PC-9 (cell line): ENCODE data around the gene ATRN. TPM values are rescaled to one million over a fixed set of nuclear protein-coding genes. Genes with fewer than 3 reads are reported as not detected.
A peak's percentile ranks its signal among the peaks of the same experiment; 100 is the strongest.

Source experiments
- BruUV-seq: library from RNA; stranded (reverse); fragments of 400-500 nt; replicated peaks from 2 replicates; lab custom pipeline; 2021; lab: Mats Ljungman, UMichigan
- CTCF ChIA-PET: fragments of 300-600 bp; sonication (Branson Sonifier 250); formaldehyde crosslinking; loops from one replicate; lab custom pipeline; 2022; ENCODE audit warnings: antibody characterized with exemption; lab: Charles Lee
- POLR2A ChIA-PET: fragments of 300-600 bp; sonication (Branson Sonifier 250); formaldehyde crosslinking; loops from one replicate; lab custom pipeline; 2022; ENCODE audit warnings: antibody characterized with exemption; ENCODE audit not compliant: unreplicated experiment; lab: Charles Lee
- DNase-seq, 2 experiments: peaks; one replicate each; pipeline versions ENCODE4 v3.0.0 to v3.0.0-alpha.2; 2015 to 2022; ENCODE audit warnings: mixed read lengths in 1 of 2
- H2AFZ ChIP-seq: fragments of 200-600 bp; sonication (generic); 2 replicates; pipeline ENCODE4 v1.8.1; 2017; ENCODE audit warnings: antibody characterized with exemption
- H3F3A ChIP-seq: fragments of 200-600 bp; sonication (generic); 2 replicates; pipeline ENCODE4 v1.8.1; 2017; ENCODE audit warnings: antibody characterized with exemption, mild to moderate bottlenecking, low read depth; ENCODE audit not compliant: insufficient read depth
- H3K27ac ChIP-seq: fragments of 200-600 bp; sonication (generic); 2 replicates; pipeline ENCODE4 v1.6.1; 2016; ENCODE audit warnings: mixed run types
- H3K27me3 ChIP-seq: fragments of 200-600 bp; sonication (generic); 2 replicates; pipeline ENCODE4 v1.6.1; 2016; ENCODE audit warnings: low read depth, mixed run types; ENCODE audit not compliant: insufficient read depth
- H3K36me3 ChIP-seq: fragments of 200-600 bp; sonication (generic); 2 replicates; pipeline ENCODE4 v1.6.1; 2016; ENCODE audit warnings: low read depth, mixed run types
- H3K4me1 ChIP-seq: fragments of 200-600 bp; sonication (generic); replicated peaks from 2 replicates; pipeline ENCODE4 v1.6.1; 2016; ENCODE audit warnings: mixed run types; ENCODE audit not compliant: insufficient read depth
- H3K4me2 ChIP-seq: fragments of 200-600 bp; sonication (generic); 2 replicates; pipeline ENCODE4 v1.6.1; 2017; ENCODE audit warnings: mixed run types
- H3K4me3 ChIP-seq: fragments of 200-600 bp; sonication (generic); 2 replicates; pipeline ENCODE4 v1.6.1; 2016; ENCODE audit warnings: mixed run types
- H3K79me2 ChIP-seq: fragments of 200-600 bp; sonication (generic); 2 replicates; pipeline ENCODE4 v1.6.1; 2017; ENCODE audit warnings: low read depth, mixed run types
- H3K9me2 ChIP-seq: fragments of 200-600 bp; sonication (generic); 2 replicates; pipeline ENCODE4 v1.8.1; 2017; ENCODE audit warnings: mild to moderate bottlenecking; ENCODE audit not compliant: insufficient read depth
- H3K9me3 ChIP-seq: fragments of 200-600 bp; sonication (generic); 2 replicates; pipeline ENCODE4 v1.8.1; 2016; ENCODE audit warnings: low read depth; ENCODE audit not compliant: insufficient read depth
- H4K20me1 ChIP-seq: fragments of 200-600 bp; sonication (generic); 2 replicates; pipeline ENCODE4 v1.8.1; 2017; ENCODE audit not compliant: insufficient read depth
- CTCF ChIP-seq: fragments of 200-600 bp; sonication (generic); conservative IDR thresholded peaks from 2 replicates; pipeline ENCODE4 v1.6.1; 2017; ENCODE audit warnings: mixed run types, antibody characterized with exemption, mild to moderate bottlenecking, moderate library complexity
- EZH2 ChIP-seq: fragments of 200-600 bp; sonication (generic); IDR thresholded peaks from 2 replicates; pipeline ENCODE4 v1.8.0; 2017; ENCODE audit warnings: antibody characterized with exemption, low read depth
- intact Hi-C: fragments of 100-400 bp; cut with micrococcal nuclease; formaldehyde crosslinking; loops from one replicate; pipeline ENCODE4 v1.10.0; 2022; ENCODE audit not compliant: unreplicated experiment
- total RNA-seq: library from RNA; stranded (reverse); gene quantifications from 2 replicates; pipeline ENCODE4 v1.2.3, GENCODE V29; 2021

Gene ATRN
- total RNA-seq, 1 experiment from 2014 or later, result 34.9 TPM

GRCh38 chr20:3563133-3563532 is 92.3 kb downstream of the ATRN start:
- no peak overlapping the region for H3K4me3 ChIP-seq
- no peak for TF ChIP-seq EZH2
- no peak for TF ChIP-seq CTCF
- no peak overlapping the region for H3K4me2 ChIP-seq
- ChIA-PET CTCF (interaction anchor here (0.6 to 2.7 kb wide), 8 partner anchors 49 to 1326 kb away, joined by 3 to 14 read pairs (median 3); partner anchors contain the start of genes ADISSP, SIGLEC1 and SPEF1), POLR2A (interaction anchor here (0.6 to 0.7 kb wide), 3 partner anchors 12 to 79 kb away, joined by 3 to 7 read pairs (median 7); no protein-coding TSS in a partner anchor)
- H3K27me3 ChIP-seq, result no peaks in the 10 kb centered on the region
- no TSS peak for BruUV-seq
- H3K9me3 ChIP-seq, result no peaks in the 10 kb centered on the region
- H3K27ac ChIP-seq, result no peak overlapping the region
- no peaks in the 10 kb centered on the region for H3K4me1 ChIP-seq
- DNase-seq, result no peak
- no peaks in the 10 kb centered on the region; the same call in 1 of the 2 replicates for H3F3A ChIP-seq
- H3K9me2 ChIP-seq, result no peaks in the 10 kb centered on the region
- H3K79me2 ChIP-seq, result no peaks in the 10 kb centered on the region
- no peaks in the 10 kb centered on the region; the same call in 1 of the 2 replicates for H3K36me3 ChIP-seq
- intact Hi-C loops, result loop anchor here (1.0 to 10.0 kb wide), 3 partner anchors 72 to 156 kb away; partner anchors contain the start of gene DNAAF9
- no peak overlapping the region for H2AFZ ChIP-seq
- no peaks in the 10 kb centered on the region; the same call in 1 of the 2 replicates for H4K20me1 ChIP-seq

GRCh38 chr20:3563548-3564177 is 92.8 kb downstream of the ATRN start:
- peak in 1 of 2 experiments; percentile 15 for DNase-seq
- no peaks in the 10 kb centered on the region for H3K27me3 ChIP-seq
- peak; percentile 80 for TF ChIP-seq CTCF
- TF ChIP-seq EZH2, result no peak
- POLR2A ChIA-PET, result interaction anchor here (0.6 to 0.7 kb wide), 3 partner anchors 13 to 79 kb away, joined by 3 to 7 read pairs (median 7); no protein-coding TSS in a partner anchor
- intact Hi-C loops, result loop anchor here (1.0 to 10.0 kb wide), 3 partner anchors 71 to 156 kb away; partner anchors contain the start of gene DNAAF9
- H3K4me1 ChIP-seq, result no peaks in the 10 kb centered on the region
- no peaks in the 10 kb centered on the region for H3K9me3 ChIP-seq
- CTCF ChIA-PET, result interaction anchor here (0.6 to 2.7 kb wide), 7 partner anchors 48 to 1327 kb away, joined by 3 to 14 read pairs (median 3); partner anchors contain the start of genes ADISSP, SIGLEC1 and SPEF1
- H3K27ac ChIP-seq, result no peak overlapping the region
- H3K36me3 ChIP-seq, result no peaks in the 10 kb centered on the region; the same call in 1 of the 2 replicates
- BruUV-seq, result no TSS peak
- no peak overlapping the region for H3K4me2 ChIP-seq
- no peaks in the 10 kb centered on the region; the same call in 1 of the 2 replicates for H3F3A ChIP-seq
- H3K9me2 ChIP-seq, result no peaks in the 10 kb centered on the region
- H4K20me1 ChIP-seq, result no peaks in the 10 kb centered on the region; the same call in 1 of the 2 replicates
- no peak overlapping the region for H2AFZ ChIP-seq
- no peaks in the 10 kb centered on the region for H3K79me2 ChIP-seq
- H3K4me3 ChIP-seq, result no peak overlapping the region

- CTCF ChIA-PET, result no interaction called here
- no peak overlapping the region for H3K4me3 ChIP-seq
- intact Hi-C loops, result loop anchor here (10.0 kb wide), 1 partner anchor 69 kb away; no protein-coding TSS in a partner anchor
- H3K79me2 ChIP-seq, result no peaks in the 10 kb centered on the region
- TF ChIP-seq EZH2, result no peak
- no peak for TF ChIP-seq CTCF
- BruUV-seq, result no TSS peak
- no peaks in the 10 kb centered on the region; the same call in 1 of the 2 replicates for H4K20me1 ChIP-seq
- no peaks in the 10 kb centered on the region for H3K27me3 ChIP-seq
- no peak for DNase-seq
- H3K9me3 ChIP-seq, result no peaks in the 10 kb centered on the region
- H3K27ac ChIP-seq, result no peak overlapping the region
- no peak overlapping the region for H2AFZ ChIP-seq
- POLR2A ChIA-PET, result interaction anchor here (0.6 kb wide), 1 partner anchor 554 kb away, joined by 3 read pairs; no protein-coding TSS in a partner anchor
- H3F3A ChIP-seq, result no peaks in the 10 kb centered on the region; the same call in 1 of the 2 replicates
- H3K4me1 ChIP-seq, result no peaks in the 10 kb centered on the region
- no peaks in the 10 kb centered on the region for H3K9me2 ChIP-seq
- no peak overlapping the region for H3K4me2 ChIP-seq
- no peaks in the 10 kb centered on the region; the same call in 1 of the 2 replicates for H3K36me3 ChIP-seq
These were observed 95.0 kb downstream of the ATRN start for GRCh38 chr20:3565851-3566250.
